NCI-H446 (cell line): ENCODE measurements around the gene SLC9A3.
A peak's percentile ranks its signal among the peaks of the same experiment; 100 is the strongest.
"Not testable (repeated sequence)": the region's sequence is repeated elsewhere in the genome, so short reads cannot be mapped to it uniquely, and the experiment has no call there.

Experiments used
- DNase-seq, 2 experiments: peaks; one replicate each; lab custom pipeline; 2025; lab: John Stamatoyannopoulos, UW

Gene SLC9A3

GRCh38 chr5:524973-525761 is 918 bp upstream of the SLC9A3 start:
- no peak for DNase-seq

DNA sequence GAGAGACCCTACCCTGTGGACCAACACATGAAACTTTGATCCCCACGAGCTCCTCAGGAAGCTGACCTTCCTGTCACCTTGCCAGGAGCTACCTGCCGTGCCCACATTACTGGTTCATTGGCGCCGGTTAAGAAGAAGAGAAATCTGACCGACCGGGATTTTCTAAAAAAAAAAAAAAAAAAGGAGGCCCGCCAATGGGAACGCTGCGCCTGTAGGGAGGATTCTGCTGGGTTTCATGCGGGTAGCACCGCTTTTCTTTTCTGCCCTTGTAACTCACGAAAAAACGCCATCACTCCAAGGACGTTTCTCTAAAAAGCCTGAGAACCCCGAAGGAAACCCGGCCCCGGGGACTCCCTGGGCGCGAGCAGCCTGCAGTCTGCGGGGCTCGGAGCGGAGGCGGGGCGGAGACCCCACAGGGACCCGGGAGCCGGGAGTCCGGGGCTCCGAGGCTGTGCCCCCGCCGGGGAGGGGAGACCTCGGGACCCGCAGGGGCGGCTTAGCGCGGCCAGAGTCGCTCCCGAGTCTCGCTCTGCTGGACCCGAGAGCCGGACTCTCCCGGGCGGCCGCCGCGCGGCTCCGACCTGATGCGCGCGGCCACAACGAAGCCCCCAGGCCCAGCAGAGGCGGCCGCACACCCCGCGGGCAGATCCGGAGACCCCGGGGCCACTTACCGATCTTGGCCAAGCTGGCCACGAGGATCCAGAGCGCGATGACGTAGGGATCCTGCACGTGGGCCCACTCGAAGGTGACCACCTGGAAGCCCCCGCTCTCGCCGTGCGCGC is 617 bp downstream of the SLC9A3 start:
- DNase-seq: no peak

DNA sequence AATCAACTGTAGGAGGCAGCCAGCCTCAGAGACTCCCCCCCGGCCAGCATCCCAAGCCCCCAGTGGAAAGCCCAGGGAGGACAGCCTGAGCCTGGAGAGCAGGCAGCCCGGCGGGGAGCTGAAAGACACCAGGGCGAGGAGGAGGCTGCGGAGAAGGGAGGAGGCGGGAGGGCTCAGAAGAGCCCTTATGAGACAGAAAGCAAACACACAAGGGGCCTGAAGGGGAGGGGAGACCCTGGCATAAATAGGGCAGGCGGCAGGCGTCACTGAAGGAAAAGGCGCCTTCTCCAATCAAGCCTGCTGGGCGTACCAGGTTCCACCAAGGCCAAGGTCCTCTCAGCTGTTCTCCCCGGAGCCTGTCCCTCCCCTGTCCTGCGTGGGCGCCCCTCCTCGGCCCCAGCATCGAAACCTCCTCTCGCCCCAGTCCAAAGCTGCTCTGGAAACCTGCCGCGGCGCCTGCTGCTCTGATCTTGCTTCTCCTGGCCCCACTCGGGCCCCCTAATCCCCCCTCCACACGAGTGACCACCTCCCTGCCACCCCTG is 1.3 kb downstream of the SLC9A3 start:
- DNase-seq: no peak

DNA sequence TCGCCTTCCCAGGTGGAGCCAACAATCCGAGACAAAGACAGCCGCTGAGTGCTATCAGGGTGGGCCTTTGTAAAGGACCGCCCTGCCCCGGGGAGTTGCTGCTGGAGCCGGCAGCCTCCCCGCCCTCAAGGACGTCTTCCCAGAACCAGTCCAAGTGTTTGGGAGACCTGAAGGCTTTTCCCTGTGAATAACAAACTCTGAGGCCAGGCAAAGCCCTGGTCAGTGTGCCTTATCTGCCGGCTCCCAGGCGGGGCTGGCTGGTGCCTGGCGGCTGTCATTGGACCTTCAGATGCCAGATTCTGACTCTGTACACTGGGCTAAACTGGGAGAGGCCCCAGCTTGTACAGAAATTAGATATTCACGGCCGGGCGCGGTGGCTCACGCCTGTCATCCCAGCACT is 2.1 kb downstream of the SLC9A3 start:
- DNase-seq: no peak

DNA sequence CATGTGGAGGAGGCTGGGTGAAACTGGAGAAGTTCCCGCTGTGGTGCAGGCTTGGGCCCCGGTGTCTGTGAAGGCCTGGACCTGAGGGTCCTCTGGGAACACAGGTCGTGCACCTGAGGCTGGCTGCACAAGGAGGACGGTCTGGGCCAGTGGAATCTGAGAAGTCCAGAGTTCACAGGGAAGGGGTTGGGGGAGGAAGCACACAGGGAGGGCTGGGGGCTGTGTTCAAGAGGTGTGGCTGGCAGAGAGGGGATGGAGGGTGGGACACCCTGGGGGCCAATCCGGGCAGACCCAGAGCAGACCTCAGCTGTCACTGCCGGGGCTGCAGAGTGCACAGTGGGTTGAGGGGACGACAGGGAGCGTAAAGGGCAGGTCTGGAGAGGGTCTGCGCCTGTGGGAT is 2.6 kb downstream of the SLC9A3 start:
- no peak for DNase-seq

DNA sequence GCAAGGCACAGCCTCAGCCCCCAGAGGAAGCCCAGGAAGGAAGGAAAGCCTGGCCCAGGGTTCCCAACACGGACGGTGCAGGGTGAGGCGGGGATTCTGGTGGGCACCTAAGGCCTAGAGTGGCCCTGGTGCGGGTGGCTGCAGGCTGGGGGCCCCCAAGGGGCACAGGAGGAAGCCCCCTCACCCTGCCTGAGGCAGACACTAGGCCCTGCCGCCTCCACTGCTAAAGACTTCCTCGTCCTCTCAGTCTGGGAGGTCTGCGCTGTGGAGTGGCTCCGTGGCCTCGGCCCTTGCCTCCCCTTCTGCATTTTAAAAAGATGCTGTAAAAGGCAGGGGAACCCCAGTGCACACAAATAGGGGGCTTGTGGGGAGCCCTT is 3.4 kb downstream of the SLC9A3 start:
- no peak for DNase-seq

DNA sequence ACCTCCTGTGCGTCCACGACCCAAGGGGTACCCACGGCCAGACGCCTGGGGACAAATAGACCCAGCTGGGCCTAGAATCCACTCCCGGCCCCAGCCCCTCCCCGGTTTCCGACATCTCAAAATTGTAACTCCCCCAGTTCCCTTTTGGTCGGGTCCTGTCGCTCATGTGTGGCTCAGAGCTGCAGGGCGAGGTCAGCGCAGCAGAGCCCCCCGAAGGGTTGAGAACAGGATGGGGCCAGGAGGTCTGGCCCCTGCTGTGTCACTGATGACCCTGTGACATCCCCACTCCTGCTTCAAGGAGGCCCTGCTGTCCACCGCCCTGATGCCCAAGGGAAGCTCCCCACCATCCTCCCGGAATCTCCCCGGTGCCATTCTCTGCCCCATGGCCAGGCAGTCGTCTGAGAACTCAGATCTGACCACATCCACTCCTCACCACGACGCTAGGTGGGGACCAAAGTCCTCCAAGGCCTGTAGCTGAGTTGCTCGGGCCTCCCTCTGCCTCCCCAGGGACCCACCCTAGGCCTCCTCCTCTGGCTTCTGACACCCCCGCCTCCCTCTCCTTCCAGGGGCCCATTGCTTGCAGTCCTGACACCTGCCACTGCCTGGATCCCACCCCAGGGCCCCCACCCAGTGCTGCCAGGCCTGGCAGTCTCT is 3.9 kb downstream of the SLC9A3 start:
- DNase-seq: no peak

DNA sequence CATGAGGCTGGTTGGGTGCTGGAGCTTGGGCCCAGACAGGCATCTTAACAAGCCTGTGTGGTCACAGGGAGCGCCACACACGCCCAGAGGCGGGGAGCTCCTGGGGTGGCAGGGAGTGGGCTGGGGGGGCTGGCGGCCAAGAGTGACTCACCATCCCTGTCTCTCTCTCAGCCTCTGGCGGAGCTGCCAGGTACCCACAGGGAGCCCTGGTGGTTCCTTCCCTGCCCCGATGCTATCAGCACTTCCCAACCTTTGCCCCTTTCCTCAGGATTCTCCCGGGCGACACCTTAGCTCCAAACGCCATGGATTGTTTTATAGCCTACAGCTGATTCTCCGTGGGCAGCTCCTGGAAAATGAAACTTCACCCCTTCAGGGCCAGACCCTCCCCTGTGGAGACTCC is 5.5 kb downstream of the SLC9A3 start:
- no peak for DNase-seq

DNA sequence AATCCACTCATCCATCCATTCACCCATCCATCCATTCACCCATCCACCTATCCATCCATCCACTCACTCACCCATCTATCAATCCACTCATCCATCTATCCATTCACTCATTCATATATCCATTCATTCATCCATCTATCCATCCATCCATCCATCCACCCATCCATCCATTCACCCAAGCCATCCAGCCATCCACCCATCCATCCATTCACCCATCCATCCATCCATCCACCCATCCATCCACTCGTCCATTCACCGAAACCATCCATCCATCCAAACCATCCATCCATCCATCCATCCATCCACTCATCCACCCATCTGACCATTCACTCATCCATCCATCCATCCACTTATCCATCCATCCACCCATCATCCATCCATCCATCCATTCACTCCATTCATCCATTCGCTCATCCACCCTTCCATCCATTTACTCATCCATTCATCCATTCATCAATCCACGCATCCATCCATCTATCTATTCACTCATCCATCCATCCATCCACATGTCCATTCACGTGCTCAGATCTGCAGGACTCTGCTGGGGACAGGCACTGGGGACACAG is 6.6 kb downstream of the SLC9A3 start:
- DNase-seq: no peak

DNA sequence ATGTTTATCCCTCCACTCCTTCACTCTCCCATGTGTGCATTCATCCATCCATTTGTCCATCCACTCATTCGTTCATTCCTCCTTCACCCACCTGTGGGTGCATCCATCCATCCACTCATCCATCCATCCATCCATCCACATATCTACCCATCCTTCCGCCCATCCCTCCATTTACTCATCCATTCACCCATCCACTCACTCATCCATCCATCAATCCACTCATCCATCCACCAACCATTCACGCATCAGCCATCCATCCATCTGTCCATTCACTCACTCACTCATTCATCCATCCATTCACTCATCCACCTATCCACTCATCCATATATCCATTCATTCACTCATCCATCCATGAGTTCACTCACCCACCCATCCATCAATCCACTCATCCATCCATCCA is 7.3 kb downstream of the SLC9A3 start:
- DNase-seq: no peak

GRCh38 chr5:516338-516925 is 7.8 kb downstream of the SLC9A3 start:
- DNase-seq: no peak

GRCh38 chr5:515273-515836 is 8.9 kb downstream of the SLC9A3 start:
- no peak for DNase-seq

DNA sequence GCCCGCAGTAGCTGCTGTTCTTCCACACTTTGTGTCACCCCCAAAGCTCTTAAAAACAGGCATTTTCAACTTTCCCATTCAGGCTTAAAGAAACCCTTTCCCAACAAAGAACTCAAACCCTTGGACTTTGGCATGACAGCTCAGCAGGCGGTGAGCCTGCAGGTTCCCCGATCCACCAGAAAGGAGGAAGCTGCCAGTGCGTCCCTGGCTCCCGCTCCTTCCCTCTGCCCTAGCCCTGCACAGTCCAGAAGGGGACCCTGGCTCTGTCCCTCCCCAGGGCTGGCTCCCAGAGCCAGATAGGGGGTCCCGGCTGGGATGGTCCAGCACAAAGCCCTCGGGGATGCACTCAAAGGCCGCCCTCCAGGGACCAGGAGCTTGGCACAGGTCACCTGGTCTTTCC is 9.6 kb downstream of the SLC9A3 start:
- no peak for DNase-seq

DNA sequence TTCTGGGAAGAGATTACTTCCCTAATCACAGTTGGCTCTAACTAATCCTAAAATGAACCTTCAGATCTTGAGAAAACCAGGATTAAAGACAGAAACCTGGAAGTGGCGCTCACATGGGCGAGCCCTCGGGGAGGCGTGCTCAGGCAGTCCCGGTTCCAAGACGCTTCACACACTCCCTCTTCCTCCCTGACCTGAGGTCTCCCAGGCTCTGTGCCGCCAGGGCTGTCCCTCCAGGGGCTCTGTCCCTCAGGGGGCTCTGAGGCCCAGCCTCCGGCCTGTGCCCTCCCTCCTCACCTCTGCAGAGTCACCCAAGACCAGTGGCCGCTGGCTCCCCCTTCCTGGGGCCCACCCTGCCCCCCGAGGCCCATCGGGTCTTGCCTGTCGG is 10.2 kb downstream of the SLC9A3 start:
- no peak for DNase-seq

DNA sequence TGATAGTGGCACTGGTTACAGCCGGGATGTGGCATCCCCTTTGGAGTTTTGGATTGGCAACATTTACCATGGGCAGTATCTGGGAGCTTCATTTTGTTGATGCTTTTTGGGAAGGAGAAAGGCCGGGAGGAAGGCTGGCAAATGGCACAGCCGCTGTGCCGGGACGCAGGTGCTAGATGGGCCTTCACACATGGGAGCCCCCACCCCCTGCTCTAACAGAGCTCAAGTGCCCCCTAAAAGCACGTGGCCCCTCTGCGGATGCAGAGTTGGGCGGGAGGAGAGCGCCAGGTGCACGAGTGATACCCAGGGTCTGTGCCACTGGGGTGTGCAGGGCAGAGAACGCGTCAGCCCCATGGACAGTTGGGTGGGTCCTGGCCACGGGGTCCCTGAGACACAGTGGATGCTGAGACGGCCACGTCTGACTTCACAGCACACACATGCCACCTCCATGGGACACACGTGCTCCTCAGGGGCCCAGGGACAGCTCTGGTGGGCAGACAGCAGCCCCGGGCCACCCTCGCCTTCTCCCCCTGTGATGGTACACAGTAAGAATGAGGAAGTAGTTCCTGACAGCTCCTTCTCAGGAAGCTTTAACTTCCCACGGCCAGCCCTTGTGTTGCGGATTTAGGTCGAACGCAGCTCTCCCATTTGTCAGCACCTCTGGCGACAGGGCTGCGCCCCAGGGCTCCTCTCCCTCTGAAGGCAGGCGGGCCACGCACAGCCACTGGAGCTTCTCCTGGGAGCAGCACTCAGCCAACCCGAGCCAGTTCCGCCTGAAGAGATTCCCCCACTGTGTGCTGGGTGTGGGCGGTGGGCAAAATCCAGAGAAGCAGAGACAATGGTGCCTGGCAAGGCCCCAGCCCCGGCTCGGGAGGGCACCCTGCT is 10.8 kb downstream of the SLC9A3 start:
- DNase-seq: no peak

- no peak for DNase-seq
Measured at GRCh38 chr5:511476-511875, 12.8 kb downstream of the SLC9A3 start.

GRCh38 chr5:510521-510920 is 13.7 kb downstream of the SLC9A3 start:
- no peak for DNase-seq

- peak in 1 of 2 experiments; percentile 27 for DNase-seq
Measured at GRCh38 chr5:509611-510185, 14.6 kb downstream of the SLC9A3 start.

DNA sequence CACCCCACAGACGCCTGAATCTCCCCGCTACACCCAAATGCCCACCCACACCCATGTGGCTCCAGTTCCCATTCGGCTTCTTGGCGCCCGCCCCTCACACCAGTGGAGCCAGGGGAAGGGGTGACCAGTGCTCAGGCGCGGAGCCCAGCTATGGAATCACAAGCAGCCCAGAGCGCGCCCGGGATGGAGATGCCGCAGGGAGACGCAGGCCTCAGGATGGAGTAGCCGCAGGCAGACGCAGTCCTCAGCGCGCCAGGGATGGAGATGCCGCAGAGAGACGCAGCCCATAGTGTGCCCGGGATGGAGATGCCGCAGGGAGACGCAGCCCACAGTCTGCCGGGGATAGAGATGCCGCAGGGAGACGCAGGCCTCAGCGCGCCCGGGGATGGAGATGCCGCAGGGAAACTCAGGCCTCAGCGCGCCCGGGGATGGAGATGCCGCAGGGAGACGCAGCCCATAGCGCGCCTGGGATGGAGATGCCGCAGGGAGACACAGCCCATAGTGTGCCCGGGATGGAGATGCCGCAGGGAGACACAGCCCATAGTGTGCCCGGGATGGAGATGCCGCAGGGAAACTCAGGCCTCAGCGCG is 16.2 kb downstream of the SLC9A3 start:
- DNase-seq: not testable (repeated sequence)

DNA sequence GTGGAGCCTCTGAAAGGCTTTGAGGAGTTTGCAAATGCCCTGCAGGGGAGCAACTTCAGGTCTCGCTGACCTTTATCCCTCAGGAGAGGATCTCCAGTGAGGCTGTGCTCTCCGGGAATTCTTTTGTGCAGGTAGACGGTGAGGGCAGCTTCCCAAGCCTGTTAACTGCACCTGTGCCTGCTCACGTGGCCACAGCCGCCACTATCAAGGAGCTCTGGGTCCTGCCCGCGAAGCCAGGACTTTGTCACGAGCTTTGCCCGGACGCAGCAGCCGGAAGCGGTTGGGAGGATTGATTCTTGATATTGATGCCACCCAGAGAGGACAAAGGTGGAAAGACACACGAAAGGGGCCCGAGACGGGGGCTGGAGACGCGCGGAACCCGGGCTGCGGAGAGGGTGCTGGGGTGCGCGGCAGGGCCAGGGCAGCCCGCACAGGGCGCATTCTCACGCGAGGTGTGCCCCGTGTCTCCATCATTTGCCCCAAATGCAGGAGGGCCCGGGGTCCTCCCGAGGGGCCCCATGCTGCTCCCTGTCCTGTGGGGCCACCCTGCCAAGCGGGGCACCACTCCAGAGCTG is 18.2 kb downstream of the SLC9A3 start:
- DNase-seq: no peak
